LNCAP (cell line): ENCODE measurements around the gene SEC14L5.

ENCODE experiments used
- TF ChIP-seq, protein P1 (sequence below): fragments of 450-650 bp; IDR thresholded peaks from 2 replicates; pipeline ENCODE4 v1.5.1; 2017; ENCODE audit warnings: mild to moderate bottlenecking

SEC14L5 gene

DNA sequence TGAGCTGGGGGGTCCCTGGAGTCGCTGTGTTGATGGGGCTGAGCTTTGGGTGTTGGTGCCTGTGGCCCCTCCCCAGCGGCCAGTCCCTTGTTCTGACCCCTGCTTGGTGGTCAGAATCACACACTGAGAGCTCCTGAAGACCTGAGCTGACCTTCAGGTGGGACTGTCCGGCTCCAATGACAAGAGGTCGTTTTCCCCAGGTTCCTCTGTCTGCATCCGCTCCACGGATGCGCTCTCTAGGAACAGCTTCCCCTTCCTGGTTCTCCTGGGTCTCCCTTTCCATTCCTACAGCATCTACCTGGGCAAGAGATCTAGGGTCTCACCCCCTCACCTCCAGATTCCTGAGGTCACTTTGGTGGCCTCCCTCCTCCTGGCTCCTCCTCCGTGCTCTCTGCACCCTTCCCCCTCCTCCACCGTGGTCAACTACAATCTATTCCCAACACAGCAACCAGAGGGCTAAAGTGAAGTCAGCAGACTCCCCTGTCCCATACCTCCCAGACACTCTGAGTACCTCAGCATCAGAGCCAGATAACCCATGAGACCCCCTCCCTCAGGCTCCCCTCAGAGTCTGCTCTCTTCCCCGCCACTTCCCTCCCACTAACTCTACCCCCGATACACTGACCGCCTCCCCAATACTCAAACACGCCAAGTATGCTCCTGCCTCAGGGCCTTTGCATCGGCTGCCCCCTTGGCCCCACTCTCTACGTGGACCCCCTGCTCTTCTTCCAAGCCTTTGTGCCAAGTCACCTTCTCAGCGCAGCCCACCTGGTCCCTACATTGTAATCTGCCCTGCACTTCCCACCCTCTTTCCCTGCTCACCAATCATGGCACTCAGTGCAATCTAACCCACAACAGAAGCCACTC is 9.0 kb upstream of the SEC14L5 start:
- TF ChIP-seq, protein P1, sequence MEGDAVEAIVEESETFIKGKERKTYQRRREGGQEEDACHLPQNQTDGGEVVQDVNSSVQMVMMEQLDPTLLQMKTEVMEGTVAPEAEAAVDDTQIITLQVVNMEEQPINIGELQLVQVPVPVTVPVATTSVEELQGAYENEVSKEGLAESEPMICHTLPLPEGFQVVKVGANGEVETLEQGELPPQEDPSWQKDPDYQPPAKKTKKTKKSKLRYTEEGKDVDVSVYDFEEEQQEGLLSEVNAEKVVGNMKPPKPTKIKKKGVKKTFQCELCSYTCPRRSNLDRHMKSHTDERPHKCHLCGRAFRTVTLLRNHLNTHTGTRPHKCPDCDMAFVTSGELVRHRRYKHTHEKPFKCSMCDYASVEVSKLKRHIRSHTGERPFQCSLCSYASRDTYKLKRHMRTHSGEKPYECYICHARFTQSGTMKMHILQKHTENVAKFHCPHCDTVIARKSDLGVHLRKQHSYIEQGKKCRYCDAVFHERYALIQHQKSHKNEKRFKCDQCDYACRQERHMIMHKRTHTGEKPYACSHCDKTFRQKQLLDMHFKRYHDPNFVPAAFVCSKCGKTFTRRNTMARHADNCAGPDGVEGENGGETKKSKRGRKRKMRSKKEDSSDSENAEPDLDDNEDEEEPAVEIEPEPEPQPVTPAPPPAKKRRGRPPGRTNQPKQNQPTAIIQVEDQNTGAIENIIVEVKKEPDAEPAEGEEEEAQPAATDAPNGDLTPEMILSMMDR, result no peak

DNA sequence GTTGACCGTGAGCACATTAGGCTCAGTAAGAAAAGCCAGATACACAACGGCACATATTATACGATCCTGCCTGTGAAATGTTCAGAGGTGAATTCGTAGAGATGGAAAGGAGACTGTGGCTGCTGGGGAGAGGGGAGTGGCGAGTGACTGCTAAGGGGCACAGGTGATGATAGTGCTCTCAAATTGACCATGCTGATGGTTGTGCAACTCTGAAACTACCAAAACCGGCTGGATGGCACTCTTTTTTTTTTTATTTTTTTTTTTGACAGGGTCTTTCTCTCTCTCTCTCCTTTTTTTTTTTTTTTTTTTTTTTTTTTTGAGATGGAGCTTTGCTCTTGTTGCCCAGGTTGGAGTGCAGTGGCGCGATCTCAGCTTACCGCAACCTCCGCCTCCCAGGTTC is 8.1 kb upstream of the SEC14L5 start:
- TF ChIP-seq, protein P1, result no peak

DNA sequence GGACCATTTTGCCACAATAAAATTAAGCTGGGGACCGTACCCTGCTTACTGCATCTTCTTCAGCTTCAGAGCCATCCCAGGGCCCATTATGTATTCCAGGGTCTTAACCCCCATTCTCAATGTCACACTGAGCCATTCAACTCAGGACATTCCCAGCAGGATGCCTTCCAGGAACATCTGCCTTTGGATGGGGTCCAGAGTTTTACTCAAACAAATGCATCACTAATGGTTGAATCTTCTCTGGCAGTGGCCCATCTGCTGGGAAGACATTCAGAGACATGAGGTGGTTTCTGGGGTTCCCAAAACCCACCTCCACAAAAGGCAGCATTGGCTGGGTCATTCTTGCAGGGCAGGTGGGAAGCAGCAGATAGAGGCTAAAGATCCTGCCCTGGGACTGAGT is 3.4 kb upstream of the SEC14L5 start:
- TF ChIP-seq, protein P1, result no peak

DNA sequence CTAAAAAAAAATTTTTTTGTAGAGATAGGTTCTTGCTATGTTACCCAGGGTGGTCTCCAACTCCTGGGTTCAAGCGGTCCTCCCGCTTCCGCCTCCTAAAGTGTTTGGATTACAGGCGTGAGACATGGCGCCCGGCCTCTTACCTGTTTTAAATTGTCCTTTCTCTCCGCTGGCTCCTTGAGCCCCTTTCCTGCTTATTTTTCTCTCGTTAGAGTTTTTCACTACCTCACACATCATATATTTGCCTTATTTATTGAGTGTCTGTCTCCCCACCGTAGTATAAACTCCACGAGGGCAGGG is 760 bp upstream of the SEC14L5 start:
- TF ChIP-seq, protein P1, result no peak

DNA sequence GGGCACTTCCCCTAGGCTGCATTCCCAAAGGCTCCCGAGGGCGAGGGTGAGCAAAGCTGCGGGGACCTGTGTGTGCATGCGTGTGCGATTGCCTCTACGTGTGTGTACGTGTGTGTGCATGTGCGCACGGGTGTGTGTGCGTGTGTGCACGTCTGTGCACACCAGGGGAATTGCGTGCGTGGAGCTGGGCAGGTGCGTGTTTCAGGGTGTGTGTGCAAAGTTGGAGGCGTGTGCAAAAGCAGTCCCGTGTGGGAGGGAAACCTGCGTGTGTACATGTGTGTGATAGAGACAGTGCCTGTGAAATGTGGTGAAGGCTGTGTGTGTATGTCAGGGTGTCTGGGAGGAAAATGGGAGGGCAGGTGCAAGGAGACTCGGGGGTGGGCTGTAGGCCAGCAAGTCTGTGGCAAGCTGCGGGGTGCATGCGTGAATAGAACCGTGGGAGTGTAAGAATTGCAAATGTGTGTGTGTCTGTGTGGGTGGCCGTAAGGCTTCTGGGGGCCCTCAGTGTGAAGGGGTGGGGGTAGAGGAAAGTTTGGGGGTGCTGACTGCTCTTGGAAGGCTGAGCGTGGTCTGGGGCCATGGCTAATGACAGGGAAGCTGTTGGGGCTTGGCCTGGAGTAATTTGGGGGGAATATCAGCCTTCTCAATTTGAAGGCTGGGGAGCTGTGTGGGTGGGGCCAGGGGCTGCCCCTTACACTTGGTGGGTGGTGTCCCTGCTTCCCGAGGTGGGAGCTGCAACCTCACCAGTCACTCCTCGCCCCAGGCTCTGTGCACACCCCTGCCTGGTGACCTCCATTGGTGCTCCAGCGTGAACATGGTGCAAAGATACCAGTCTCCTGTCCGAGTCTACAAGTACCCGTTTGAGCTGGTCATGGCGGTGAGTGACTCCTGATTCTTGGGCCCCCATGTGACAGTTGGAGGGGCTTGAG is 644 bp downstream of the SEC14L5 start:
- TF ChIP-seq, protein P1, result no peak

DNA sequence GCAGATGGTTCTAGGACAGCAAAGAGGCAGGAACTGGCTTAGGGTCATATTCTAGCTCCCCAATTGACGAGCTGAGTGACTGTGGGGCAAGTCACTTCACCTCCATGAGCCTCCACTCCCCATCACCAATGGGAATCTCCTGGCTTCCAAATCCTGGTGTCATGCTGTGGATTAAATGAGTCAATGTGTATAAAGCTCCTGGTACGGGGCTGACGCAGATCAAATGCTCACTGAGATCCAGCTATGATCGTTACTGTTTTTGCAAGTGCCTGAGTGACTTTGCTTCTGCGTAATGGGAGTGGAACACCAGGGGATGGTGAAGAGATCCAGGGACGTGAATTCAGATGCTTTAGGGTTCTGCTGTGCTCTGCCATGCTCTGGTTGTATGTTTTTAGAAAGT is 2.4 kb downstream of the SEC14L5 start:
- TF ChIP-seq, protein P1, result no peak

DNA sequence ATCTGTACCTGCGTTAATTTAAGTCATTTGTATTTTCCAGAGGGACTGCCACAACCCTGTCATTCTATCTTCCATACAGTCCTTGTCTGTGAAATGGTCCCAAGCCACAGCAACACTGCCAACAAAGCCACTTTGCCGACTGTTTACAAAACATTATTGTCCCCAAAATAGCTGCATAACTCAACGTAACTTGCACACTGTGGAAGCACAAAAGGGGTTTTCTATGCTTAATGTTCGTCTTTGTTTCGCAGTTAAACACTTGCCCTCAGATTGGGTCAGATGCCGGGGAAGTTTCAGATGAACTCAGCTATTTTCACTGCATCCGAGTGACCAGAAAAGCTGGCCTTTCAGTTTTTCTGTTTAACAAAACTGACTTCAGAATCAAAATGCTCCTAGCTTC is 4.6 kb downstream of the SEC14L5 start:
- TF ChIP-seq, protein P1, result no peak
